KBM-7 (cell line): ENCODE data around the gene GOLT1A.

Experiments
- DNase-seq: peaks from one replicate; pipeline ENCODE4 v3.0.0-alpha.2; 2015
- in situ Hi-C: fragments of 300-500 bp; cut with MboI; formaldehyde crosslinking; loops from 2 replicates; pipeline ENCODE4 v1.14.3; 2020; ENCODE audit warnings: low sequenced_read_pairs, low pct_unique_long_range_greater_than_20kb, mixed read lengths

Gene GOLT1A

DNA sequence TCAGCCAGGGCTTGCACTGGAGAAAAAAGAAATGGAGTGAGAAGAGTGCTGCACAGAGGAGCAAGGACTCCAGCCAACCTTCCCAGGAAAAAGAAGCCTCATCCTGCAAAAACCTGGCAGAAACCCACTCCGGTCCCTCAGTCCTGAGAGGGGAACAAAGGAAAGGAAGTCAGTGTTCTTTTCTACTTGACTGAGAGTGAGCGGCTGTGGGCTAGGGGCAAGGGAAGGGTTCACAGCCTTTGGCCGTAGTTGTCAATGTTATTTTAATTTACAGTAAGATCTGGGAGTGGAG lies 8.9 kb upstream of the GOLT1A start:
- no peak for DNase-seq
- in situ Hi-C loops = no loop called here

DNA sequence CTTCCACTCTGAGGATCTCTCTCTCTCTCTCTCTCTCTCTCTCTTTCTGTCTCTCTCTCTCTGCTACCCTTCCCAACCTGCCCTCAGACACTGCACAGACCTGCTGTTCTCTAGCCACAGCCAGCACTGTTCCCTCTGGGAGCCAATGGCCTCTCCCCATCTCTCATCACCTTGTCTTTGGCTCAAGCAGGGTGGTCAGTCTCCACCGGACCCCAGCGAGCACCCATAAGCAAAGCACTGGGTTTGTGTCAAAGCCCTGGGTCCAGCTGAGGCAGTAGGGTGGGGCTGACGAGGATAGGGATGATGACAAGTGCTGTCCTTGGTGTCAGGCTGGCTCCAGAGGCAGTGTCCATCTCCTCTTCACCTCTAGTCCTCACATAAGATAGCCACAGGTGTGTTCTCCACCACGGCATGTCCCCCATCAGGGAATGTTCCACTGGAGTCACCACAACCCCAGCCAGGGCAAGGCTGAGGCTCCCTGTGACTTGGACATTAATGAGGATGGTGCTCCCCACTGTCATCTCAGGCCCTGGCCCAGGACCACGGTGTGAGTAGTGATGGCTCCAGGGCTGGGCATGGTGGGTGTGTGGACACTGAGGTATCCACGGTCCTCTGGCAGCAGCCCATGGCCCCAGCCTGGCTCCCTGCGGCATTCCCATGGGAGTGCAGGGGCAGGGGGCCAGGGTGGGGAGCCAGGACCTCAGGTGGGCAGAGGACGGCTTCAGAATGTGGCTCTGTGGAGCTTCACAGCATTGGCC lies 8.4 kb upstream of the GOLT1A start:
- no peak for DNase-seq
- in situ Hi-C loops = no loop called here

DNA sequence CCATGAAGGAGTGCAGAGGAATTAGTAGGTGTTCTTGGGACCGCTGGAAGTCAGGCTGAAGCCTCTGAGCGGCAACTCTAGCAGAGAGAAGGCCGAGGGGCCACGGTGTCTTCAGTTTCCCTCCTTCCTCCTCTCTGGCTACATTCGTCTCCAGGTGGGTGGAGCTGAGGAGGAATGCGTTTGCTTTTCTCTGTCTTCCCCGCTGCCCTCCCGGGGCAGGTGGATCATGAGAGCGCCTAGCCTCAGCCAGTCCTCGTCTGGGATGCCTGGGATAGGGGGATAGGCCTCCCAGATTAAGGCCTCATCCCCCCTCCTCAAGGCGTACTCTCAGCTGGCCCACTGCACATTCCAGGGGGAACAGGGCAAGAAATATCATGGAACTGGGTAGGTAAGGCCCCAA lies 7.5 kb upstream of the GOLT1A start:
- no peak for DNase-seq
- in situ Hi-C loops = no loop called here

DNA sequence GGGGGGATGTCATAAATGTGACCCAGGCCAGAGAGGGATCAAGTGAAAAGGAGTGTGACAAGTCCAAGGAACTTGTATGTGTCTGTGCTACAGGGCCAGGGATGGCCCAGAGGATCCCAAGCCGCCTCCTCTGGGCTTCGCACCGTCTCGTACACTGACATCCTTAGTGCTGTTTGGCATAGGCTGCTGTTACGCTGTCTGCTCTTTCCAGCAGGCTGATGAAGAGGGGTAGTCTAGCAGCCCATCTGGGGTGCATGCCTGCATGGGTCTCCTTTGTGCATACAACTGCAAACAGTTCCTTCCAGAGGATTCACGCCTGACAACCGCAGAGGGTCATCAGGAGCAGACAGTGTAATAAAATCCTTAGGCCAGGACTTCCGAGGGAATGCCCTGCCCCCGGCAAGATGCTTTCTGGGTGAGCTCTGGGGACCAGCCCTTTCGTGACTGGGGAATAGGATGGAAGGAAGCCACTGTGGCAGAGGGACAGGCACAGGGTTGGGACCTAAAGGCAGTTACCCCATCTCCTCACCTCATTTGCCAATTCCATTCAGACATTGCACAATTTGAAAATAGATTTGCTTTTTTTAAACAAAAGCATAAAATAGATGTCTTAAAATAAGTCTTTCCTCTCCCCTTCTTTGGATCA lies 6.3 kb upstream of the GOLT1A start:
- in situ Hi-C loops = no loop called here
- DNase-seq = no peak

DNA sequence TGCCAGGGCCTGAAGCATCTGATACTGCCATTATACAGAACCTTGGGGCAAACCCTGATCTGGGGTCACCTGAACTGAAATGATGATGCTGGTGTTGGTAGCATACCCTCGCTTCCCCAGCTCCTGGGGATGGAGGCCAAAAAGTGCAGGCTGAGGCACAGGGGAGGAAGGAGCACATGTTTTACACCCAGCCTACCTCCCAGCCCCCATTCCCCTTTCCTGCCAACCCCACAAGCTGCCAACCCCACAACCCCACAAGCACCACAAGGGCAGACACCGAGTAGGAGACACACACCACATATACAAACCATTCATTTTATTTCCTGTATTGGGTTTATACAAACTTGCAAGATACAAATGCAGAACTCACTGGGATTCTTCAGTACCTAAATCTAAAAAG lies 4.8 kb upstream of the GOLT1A start:
- no peak for DNase-seq
- in situ Hi-C loops = no loop called here

DNA sequence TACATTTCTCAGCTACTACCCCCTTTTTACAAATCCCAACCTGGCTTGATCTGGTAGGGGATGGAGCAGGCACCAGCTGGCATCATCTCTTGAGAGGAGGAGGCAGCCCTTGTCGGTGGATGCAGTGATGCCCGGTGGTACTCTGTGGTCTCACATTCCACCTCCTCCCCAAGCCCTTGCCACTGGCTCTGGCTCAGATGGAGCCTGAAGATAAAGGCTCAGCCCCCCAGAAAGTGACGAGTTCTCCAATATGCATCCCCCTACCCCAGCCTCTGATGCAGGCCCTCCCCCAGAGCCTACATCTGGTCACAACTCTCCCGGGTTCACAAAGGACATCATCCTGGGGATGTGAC lies 3.8 kb upstream of the GOLT1A start:
- no peak for DNase-seq
- in situ Hi-C loops = no loop called here

DNA sequence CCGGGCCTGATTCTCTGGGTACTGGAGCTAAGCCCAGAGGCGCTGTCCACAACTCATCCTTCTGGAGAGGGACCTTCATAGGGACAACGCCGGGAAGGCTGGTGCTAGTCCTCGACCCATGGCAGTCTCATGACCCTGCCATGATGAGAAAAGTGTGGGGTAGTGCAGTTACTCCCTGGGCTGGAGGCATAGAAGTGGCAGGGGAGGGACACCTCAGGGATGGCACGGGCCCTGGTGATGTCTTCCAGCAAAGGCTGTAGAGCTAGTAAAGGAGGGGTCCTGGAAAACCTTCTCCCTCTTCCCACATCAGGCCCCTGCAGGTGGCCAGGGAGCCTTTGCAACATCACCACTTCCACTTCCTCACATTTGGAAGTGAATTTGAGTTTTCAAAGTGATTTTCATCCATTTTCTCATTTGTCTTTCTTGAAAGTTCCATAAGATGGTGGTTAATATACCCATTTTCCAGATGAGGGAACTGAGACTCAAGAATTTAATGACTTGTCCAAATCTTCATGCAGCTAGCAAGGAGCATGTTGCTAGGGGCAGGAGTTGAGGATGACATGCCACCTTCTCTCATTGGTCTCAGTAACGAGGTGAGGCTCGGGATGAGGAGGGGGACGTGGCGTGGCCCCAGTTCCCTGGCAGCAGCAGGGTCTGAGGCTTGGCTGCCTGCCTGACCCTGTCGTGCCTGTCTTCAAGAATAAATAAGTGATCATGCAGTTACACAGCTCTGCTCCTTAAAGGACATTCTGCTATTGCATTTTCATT lies 3.3 kb upstream of the GOLT1A start:
- DNase-seq = no peak
- in situ Hi-C loops = no loop called here

DNA sequence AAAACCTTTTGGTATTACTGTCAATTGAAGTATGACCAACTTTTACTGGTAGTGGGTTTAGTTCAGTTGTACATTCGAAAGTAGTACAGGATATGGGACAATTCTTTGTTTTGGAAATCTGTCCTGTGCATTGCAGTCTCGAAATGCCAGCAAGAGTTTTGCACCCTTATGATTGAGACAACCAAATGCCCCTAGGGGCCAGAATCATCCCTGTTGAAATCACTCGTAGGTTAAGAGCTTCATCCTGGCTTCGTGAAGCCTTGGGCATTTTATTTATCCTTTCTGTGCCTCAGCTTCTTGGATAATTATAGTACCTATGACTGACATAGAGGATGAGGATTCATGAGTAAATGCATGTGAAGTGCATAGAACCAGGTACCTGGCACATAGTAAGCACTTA lies 2.4 kb upstream of the GOLT1A start:
- DNase-seq = no peak
- in situ Hi-C loops = no loop called here

DNA sequence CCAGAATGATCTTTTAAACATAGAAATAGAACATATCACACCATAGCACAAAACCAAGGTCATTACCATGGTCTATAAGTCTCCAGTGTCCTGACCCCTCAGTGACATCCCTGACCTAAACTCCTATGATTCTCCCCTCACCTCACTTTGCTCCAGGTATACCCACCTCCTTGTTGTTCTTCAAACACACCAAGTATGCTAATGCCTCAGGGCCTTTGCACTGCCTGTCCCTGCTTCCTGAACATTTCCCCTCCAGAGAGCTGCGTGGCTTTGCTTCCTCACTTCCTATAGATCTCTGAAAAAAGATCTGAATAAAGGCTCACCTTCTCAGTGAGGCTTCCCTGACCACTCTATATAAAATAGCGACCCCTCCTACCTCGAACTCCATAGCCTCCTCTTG lies 1.1 kb downstream of the GOLT1A start:
- DNase-seq = no peak
- in situ Hi-C loops = no loop called here

DNA sequence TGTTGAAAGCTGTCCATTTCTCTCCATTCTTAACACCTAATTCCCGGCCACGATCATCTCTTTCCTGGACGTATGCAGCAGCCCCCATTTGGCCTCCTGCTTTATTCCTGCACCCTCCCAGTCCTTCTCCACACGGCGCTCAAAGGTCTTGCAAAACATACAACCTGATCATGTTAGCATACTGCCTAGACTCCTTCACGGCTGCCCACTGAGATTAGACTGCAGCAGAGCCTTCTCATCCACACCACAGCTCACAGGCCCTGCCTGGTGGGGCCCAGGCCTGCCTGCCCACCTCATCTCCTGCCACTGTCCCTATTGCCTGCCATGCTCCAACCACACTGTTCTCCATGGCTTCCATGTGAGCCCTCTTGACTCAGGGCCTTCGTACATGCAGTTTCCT lies 2.7 kb downstream of the GOLT1A start:
- in situ Hi-C loops = no loop called here
- no peak for DNase-seq

DNA sequence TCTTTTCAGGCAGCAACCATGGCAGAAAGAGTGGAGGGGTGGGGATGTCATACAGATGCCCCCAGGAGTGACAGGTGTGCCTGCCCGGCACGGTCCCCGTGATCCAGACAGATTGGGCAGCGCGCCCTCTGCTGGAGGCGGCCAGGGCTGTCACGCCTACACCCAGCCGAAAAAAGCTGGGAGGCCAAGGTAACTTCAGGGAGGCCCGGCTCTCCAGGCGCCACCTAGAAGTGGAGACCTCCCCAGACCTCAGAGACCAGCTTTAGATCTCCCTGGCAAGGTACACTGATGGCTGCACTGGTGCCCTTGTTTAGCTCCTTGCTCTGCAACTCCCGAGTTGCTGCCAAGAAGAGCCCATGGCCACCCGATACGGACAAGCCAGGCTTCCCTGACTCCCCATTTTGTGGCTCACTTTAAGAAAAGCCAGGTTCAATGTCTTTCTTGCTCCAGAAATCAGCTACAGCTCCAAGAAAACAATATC lies 6.6 kb downstream of the GOLT1A start:
- DNase-seq = peak; percentile 45
- in situ Hi-C loops = no loop called here

DNA sequence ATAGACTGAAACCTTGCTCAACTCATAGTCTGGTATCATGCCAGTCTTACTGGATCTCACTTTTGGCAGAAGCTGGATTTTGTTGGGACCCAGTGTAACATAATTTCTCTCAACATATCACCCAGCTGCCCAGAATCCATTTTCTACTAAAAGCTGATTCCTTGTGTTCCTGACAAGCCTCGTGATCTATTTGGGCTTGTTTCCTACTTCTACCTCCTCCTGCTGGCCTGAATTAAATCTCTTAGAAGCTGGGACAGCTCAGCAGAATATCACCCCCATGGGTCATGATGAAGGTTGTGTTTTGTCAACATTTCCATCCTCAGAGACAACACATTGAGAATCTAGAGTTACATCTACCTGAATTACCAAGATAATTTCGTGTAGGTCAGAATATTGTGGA lies 7.7 kb downstream of the GOLT1A start:
- no peak for DNase-seq

DNA sequence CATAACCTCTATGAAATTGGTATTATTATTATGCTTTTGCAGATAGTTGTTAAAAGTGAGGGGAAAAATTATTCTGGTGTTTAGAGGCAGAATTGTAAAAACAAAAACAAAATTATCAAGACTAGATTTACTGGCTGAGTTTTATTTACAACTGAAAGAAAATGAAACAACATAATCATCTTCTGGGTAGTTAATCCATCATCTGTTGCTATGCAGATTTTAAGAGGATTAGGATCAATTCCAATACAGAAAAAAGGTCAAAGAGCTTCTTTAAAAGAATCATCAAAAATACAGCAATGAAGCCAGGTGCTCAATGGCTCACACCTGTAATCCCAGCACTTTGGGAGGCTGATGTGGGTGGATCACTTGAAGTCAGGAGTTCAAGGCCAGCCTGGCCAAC lies 8.3 kb downstream of the GOLT1A start:
- in situ Hi-C loops = no loop called here
- DNase-seq = no peak

More for the DNA sequence above, 7.7 kb downstream of the GOLT1A start:
- in situ Hi-C loops = no loop called here

DNA sequence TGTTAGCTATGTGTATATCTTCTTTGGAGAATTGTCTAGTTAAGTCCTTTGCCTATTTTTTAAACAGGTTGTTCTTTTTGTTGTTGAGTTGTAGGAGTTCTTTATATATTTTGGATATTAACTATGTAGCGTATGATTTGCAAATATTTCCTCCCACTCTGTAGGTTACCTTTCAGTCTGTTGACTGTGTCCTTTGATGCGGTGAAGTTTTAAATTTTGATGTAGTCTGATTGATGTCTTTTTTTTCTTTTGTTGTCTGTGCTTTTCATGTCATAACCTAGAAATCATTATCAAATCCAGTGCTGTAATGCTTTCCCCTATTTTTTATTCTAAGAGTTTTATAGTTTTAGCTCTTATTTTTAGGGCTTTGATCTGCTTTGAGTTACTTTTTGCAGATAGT lies 8.8 kb downstream of the GOLT1A start:
- DNase-seq = no peak
- in situ Hi-C loops = no loop called here

DNA sequence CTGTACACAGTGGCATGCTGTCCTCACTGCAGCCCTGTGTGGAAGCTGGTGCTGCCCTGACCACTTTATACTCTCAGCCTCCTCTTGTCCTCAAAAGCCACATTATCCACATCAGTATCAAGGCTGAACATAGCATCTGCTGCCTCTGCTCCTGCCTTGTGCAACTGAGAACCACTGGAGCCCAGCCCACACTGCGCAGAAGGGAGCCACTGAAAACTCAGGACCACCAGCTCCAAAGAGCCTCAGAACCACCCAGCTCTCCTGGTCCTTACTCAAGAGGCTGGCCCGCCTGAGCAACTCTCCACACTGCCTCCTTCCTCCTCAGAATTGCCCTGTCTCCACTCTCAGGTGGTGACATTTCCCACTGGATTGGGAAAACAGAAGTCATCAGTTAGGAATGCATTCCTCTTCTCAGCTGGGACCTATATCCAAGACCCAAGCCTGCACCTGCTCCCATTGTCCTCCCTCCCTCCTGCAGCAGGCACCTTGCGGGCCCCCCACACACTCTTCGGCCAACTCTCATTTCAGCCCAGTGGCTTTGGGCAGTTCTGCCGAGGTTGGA lies 10.5 kb downstream of the GOLT1A start:
- in situ Hi-C loops = no loop called here

DNA sequence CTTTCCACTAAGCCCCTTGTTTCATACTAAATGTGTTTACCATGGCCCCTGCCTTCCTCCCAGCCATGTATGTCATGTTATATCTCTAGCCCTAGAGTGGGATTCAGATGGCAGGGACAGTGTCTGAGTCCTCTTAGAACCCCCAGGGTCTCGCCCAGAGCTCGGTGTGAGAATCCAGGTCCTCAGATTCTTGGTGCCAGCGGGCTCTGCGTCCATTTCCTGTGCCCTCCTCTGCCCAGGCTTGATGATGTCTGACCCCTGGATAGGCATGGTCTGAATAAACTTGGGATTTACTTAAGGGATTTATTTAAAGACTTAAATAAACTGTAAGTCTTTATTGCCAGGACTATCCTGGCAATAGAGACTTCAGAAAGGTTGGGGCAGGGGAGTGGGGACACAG lies 11.3 kb downstream of the GOLT1A start:
- in situ Hi-C loops = no loop called here

More for the DNA sequence above, 10.5 kb downstream of the GOLT1A start:
- DNase-seq = no peak

DNA sequence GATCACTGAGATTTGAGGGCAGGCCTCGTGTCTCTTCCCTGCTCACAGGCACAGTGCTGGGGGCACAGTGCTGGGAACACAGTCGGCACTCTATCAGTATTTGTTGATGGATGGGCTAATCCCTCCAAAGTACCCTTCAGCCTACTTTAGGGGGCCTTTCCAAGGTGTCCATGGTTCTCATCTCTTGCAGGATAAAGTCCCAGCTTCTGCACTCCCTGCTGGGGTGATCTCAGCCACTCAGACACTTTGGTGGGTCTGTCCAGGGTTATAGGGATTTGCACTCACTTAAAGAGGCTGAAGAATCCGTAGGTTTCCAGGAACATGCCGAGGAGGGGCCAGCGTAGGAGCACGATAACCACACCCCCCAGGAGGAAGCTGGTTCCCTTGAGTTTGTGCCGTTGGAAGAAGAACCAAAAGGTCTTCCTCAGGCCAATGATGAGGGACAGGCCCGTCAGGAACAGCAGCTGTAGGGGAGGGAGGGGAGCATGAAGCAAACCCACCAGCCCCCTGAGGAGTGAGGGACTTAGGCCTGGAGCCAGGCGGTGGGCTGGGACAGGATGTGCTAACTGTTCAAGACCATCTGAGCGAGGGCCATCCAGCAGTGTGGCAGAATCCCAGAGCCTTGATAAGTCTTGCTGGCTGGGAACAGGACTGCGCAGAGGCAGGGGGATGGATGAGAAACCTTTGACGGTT lies 12.3 kb downstream of the GOLT1A start:
- DNase-seq = no peak
- in situ Hi-C loops = no loop called here

More for the DNA sequence above, 11.3 kb downstream of the GOLT1A start:
- DNase-seq = no peak

DNA sequence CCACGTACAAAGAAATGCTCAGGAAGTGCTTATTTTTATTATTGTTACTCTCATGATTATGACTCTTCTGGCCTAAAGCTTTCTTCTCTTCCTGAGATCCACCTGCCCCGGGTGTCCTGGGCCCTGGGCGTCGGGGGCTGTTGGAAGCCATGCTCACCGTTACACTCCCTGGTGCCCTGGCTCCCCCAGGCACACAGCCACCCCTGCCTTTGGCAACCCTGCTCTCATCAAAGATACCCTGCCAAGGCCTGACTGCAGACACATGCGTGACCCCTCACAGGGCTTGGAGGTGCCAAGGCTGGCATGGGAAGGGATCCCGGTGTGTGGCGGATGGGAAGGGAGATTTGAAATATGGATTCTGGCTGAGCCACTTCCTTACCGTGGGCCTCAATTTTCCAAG lies 14.2 kb downstream of the GOLT1A start:
- in situ Hi-C loops = no loop called here
- no peak for DNase-seq
